OCI-LY7 (cell line): ENCODE measurements around the gene PAAF1.

ENCODE experiments used
- CTCF ChIP-seq: fragments of 200-600 bp; sonication (generic); conservative IDR thresholded peaks from 2 replicates; pipeline ENCODE4 v1.5.1; 2014; ENCODE audit warnings: mild to moderate bottlenecking, antibody characterized with exemption, low read length, moderate library complexity, mixed read lengths
- EZH2phosphoT487 ChIP-seq: fragments of 200-600 bp; sonication (generic); IDR thresholded peaks from 2 replicates; pipeline ENCODE4 v1.6.1; 2018; ENCODE audit warnings: low read depth, borderline replicate concordance, mild to moderate bottlenecking, mixed run types, antibody characterized with exemption, low read length, moderate library complexity, mixed read lengths

GRCh38 chr11:73866095-73866579 lies 10.7 kb upstream of the PAAF1 start:
- no peak for TF ChIP-seq CTCF
- TF ChIP-seq EZH2phosphoT487, result no peak
